Testis (tissue), 3 donors: ENCODE results near the gene CST6. TPM values are rescaled to one million over a fixed set of nuclear protein-coding genes. Genes with fewer than 3 reads are reported as not detected.

Source experiments
- DNase-seq: peaks from one replicate; pipeline ENCODE4 v3.0.0-alpha.2; 2019
- H3K27ac ChIP-seq, 2 donors: fragments of 200-600 bp; sonication (generic); one replicate each; pipeline ENCODE4 v1.5.1; 2019
- H3K27me3 ChIP-seq: fragments of 200-600 bp; sonication (generic); one replicate; pipeline ENCODE4 v1.5.1; 2019
- H3K36me3 ChIP-seq: fragments of 200-600 bp; sonication (generic); one replicate; pipeline ENCODE4 v1.5.1; 2017; ENCODE audit warnings: low read depth; ENCODE audit errors: missing control alignments
- H3K4me1 ChIP-seq: fragments of 200-600 bp; sonication (generic); one replicate; pipeline ENCODE4 v1.5.1; 2019
- H3K4me3 ChIP-seq, 2 donors: fragments of 200-600 bp; sonication (generic); one replicate each; pipeline ENCODE4 v1.5.1; 2017 to 2019
- H3K9me3 ChIP-seq: fragments of 200-600 bp; sonication (generic); one replicate; pipeline ENCODE4 v1.5.1; 2017
- CTCF ChIP-seq, 3 experiments: fragments of 450-650 bp in 2 of 3; fragments of 200-600 bp in 1 of 3; sonication (generic) in 1 of 3; IDR thresholded peaks; one replicate each; pipeline ENCODE4 v1.5.1; 2016 to 2019; ENCODE audit warnings: antibody characterized with exemption in 3 of 3, mild to moderate bottlenecking in 2 of 3, moderate library complexity in 1 of 3
- POLR2A ChIP-seq: fragments of 450-650 bp; IDR thresholded peaks from one replicate; pipeline ENCODE4 v1.6.1; 2017; ENCODE audit warnings: antibody characterized with exemption, mild to moderate bottlenecking, moderate library complexity
- WGBS, 2 donors: methylation state at CpG; one replicate each; pipeline ENCODE4 v1.1.5; 2018; 5-methylcytosine and 5-hydroxymethylcytosine counted together
- intact Hi-C: fragments of 100-400 bp; cut with DNase I; formaldehyde crosslinking; loops from one replicate; pipeline ENCODE4 v1.15.1; 2023; ENCODE audit warnings: low total_unique reads
- polyA plus RNA-seq: library from polyadenylated mRNA; stranded (reverse); fragments of 350-450 nt; fragmentation: Illumina TruSeq; extraction: RNeasy Lipid Tissue Mini Kit (QIAGEN cat#74804); gene quantifications from one replicate; pipeline ENCODE4 v1.2.3, GENCODE V29; 2014; ENCODE audit warnings: low read depth, low replicate concordance; ENCODE audit not compliant: insufficient read depth
- total RNA-seq, 2 donors: library from RNA; depleted of rRNA; stranded (reverse); fragments of >200 nt; gene quantifications; one replicate each; pipeline ENCODE4 v1.2.3, GENCODE V29; 2016

CST6 gene
- total and polyA plus RNA-seq, 3 donors from 2014 or later: 3.0 to 11.9 (median 6.6) TPM

GRCh38 chr11:65968600-65969482, 43.0 kb upstream of the CST6 start:
- no peak overlapping the region for H3K4me3 ChIP-seq
- H3K36me3 ChIP-seq: no peaks in the 10 kb centered on the region
- intact Hi-C loops: no loop called here
- H3K27ac ChIP-seq: no peak overlapping the region
- no peaks in the 10 kb centered on the region for H3K27me3 ChIP-seq
- peaks cover 21% of the 10 kb centered on the region for H3K4me1 ChIP-seq
- DNase-seq: no peak
- WGBS, 2 donors: 74 to 75% methylated on average over 15 of the region's 15 CpGs
- TF ChIP-seq CTCF (IDR thresholded peaks at IDR 0.05) (no peak), POLR2A (no peak)
- H3K9me3 ChIP-seq: no peaks in the 10 kb centered on the region

GRCh38 chr11:65972116-65972515, 39.7 kb upstream of the CST6 start:
- peaks cover 20% of the 10 kb centered on the region for H3K4me1 ChIP-seq
- no peaks in the 10 kb centered on the region for H3K9me3 ChIP-seq
- H3K4me3 ChIP-seq: no peak overlapping the region
- TF ChIP-seq CTCF (IDR thresholded peaks at IDR 0.05) (no peak), POLR2A (no peak)
- no peaks in the 10 kb centered on the region for H3K36me3 ChIP-seq
- H3K27ac ChIP-seq: no peak overlapping the region
- no peaks in the 10 kb centered on the region for H3K27me3 ChIP-seq
- intact Hi-C loops: no loop called here
- DNase-seq: no peak
- 88 to 96% methylated on average over 8 of the region's 8 CpGs for WGBS, 2 donors

GRCh38 chr11:65973439-65974110, 38.2 kb upstream of the CST6 start:
- Histone ChIP-seq H3K4me3 (no peak overlapping the region), H3K27ac (no peak overlapping the region), H3K36me3 (no peaks in the 10 kb centered on the region), H3K4me1 (peaks cover 19% of the 10 kb centered on the region), H3K9me3 (no peaks in the 10 kb centered on the region), H3K27me3 (no peaks in the 10 kb centered on the region)
- DNase-seq: no peak
- WGBS, 2 donors: 94 to 95% methylated on average over 12 to 13 of the region's 13 CpGs
- TF ChIP-seq POLR2A: no peak
- no peak for TF ChIP-seq CTCF (IDR thresholded peaks at IDR 0.05)
- intact Hi-C loops: no loop called here

- Histone ChIP-seq H3K36me3 (no peaks in the 10 kb centered on the region), H3K4me1 (no peaks in the 10 kb centered on the region), H3K4me3 (no peak overlapping the region), H3K27me3 (no peaks in the 10 kb centered on the region), H3K9me3 (no peaks in the 10 kb centered on the region), H3K27ac (no peak overlapping the region)
- intact Hi-C loops: no loop called here
- no peak for DNase-seq
- no peak for TF ChIP-seq CTCF (IDR thresholded peaks at IDR 0.05)
- TF ChIP-seq POLR2A: no peak
- 93 to 94% methylated on average over 9 of the region's 9 CpGs for WGBS, 2 donors
These were observed 36.0 kb upstream of the CST6 start for GRCh38 chr11:65975771-65976170.
